ENCODE results near the gene ADGRD2.

DNA sequence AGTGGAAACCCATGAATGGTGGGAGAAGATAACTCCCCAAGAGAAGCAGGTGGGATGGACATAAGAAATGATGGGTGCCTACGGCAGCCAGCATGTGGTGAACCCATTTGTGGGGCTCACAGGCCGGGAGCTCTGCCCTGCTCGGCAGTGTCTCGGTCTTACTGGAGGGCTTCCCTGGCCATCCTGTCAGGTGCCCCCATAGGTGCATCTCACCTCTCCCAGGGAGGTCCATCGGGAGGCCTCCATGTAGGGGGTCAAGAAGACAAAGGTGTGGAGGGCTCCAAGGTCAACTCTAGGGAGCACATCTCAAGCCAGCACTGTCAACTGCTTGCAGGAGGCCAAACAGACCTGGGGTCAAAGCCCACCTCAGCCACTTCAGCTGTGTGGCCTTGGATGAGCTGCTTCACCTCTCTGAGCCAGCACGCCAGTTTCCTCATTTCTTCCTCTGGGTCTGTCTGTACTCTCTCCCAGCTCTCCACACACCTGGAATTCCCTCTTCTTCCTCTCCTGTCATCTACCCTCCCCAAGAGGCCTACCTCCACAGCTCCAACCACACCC is 10.5 kb upstream of the ADGRD2 start:
- TF ChIP-seq, protein P1, sequence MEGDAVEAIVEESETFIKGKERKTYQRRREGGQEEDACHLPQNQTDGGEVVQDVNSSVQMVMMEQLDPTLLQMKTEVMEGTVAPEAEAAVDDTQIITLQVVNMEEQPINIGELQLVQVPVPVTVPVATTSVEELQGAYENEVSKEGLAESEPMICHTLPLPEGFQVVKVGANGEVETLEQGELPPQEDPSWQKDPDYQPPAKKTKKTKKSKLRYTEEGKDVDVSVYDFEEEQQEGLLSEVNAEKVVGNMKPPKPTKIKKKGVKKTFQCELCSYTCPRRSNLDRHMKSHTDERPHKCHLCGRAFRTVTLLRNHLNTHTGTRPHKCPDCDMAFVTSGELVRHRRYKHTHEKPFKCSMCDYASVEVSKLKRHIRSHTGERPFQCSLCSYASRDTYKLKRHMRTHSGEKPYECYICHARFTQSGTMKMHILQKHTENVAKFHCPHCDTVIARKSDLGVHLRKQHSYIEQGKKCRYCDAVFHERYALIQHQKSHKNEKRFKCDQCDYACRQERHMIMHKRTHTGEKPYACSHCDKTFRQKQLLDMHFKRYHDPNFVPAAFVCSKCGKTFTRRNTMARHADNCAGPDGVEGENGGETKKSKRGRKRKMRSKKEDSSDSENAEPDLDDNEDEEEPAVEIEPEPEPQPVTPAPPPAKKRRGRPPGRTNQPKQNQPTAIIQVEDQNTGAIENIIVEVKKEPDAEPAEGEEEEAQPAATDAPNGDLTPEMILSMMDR (IDR thresholded peaks at IDR 0.05): no peak
- TF ChIP-seq POLR2A (IDR thresholded peaks at IDR 0.05): no peak
